Right forelimb (tissue), 1 donor: ENCODE measurements around the gene OFD1.

Experiments used
- DNase-seq: peaks from one replicate; pipeline ENCODE4 v3.0.0-alpha.2; 2018

Gene OFD1, protein sequence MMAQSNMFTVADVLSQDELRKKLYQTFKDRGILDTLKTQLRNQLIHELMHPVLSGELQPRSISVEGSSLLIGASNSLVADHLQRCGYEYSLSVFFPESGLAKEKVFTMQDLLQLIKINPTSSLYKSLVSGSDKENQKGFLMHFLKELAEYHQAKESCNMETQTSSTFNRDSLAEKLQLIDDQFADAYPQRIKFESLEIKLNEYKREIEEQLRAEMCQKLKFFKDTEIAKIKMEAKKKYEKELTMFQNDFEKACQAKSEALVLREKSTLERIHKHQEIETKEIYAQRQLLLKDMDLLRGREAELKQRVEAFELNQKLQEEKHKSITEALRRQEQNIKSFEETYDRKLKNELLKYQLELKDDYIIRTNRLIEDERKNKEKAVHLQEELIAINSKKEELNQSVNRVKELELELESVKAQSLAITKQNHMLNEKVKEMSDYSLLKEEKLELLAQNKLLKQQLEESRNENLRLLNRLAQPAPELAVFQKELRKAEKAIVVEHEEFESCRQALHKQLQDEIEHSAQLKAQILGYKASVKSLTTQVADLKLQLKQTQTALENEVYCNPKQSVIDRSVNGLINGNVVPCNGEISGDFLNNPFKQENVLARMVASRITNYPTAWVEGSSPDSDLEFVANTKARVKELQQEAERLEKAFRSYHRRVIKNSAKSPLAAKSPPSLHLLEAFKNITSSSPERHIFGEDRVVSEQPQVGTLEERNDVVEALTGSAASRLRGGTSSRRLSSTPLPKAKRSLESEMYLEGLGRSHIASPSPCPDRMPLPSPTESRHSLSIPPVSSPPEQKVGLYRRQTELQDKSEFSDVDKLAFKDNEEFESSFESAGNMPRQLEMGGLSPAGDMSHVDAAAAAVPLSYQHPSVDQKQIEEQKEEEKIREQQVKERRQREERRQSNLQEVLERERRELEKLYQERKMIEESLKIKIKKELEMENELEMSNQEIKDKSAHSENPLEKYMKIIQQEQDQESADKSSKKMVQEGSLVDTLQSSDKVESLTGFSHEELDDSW

DNA sequence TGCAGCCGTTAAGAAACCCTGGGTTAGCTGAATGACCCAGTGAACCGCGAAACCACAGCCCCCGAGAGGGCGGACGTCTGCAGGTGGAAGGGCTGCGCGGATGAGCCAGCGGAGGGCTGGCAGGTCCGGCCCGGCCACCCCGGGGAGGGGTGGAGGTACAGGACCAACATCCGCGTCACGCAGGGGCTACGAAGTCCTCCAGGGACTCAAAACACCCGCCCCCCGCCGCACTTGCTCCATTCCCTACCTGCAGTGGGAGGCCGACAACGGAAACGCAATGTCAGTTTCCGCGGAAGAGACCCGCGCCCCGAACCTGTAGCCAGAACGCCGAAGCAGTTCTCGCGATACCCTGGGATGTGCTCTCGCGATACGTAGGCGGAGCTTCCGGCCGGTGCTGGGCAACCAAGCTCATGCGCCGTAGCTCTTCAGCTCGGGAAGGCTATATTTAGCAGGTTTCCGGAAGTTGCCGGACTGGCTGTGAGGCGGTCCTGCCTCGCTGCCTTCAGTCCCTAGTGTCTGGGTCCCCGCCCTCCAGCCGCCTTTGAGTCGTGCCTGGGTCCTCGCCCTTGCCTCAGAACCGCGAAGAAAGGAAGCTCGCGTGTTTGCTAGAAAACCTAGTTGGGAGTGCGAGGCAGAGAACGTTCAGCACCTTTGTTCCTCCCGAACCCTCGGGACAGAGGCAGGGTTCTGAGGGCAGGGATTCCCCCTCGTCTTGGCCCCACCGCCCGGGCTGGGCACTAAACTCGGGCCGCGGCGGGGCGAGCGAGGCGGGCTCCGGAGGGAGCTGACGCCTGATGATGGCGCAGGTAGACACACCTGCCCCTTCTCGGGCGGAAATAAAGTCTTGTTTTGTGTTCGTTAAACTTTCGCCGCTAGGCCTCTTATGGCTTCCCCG is at the start of gene OFD1, which contains the start of gene TRAPPC2:
TSS of gene OFD1 (plus strand) at position 471 of the 895 bp plus-strand sequence. CDS start at position 795, 324 bp downstream.
TSS of gene TRAPPC2 (minus strand) at position 343 of the 895 bp plus-strand sequence. CDS start 14,657 bp downstream, outside the sequence.
- DNase-seq = peak; percentile 86

DNA sequence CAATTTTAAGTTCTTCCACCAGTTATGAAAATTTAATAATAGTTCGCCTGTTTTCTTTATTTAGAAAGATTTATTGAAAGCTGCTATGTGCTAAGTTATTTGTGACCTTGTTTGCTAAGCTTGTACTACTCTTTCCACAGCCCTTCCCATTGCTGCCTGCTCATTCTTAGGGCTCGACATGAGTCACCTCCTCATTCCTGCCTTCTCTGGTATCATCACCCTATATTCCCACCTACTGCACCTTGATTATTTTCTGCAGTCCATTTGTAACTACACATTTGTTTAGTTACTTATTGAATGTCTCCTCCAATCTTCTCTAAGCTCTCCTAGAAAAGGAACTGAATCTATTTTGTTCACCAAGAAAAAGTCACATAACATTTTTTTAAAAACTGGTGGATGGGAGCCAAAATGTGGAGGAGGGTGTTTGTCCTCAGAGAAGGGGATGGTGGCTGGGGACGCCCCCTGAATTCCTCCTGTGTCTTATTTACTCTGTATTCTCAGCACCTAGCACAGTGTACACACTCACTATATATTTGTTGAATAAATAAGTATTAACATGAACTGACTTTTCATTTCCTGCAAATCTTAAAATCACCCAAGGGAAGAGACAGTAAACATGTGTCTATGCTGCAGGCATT is 49.3 kb upstream of the OFD1 start:
- DNase-seq = no peak

DNA sequence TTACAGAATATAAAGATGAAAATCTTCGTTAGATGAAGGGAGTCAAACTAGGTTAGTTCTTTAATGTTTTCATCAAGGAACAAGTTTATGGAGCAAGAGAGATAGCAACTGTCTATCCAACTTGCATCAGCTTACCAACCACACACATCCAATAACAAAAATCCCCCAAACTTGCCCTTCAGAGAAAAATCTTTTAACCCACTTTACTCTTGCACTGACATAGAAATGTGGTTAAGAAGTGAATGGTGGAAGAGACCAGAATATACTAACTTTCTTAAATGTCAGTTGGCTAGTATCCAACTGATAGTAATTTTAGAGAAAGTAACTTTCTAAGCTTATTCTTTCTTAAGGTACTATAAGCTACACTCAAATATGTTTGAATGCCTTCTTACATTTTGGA is 47.3 kb upstream of the OFD1 start:
- DNase-seq = no peak

DNA sequence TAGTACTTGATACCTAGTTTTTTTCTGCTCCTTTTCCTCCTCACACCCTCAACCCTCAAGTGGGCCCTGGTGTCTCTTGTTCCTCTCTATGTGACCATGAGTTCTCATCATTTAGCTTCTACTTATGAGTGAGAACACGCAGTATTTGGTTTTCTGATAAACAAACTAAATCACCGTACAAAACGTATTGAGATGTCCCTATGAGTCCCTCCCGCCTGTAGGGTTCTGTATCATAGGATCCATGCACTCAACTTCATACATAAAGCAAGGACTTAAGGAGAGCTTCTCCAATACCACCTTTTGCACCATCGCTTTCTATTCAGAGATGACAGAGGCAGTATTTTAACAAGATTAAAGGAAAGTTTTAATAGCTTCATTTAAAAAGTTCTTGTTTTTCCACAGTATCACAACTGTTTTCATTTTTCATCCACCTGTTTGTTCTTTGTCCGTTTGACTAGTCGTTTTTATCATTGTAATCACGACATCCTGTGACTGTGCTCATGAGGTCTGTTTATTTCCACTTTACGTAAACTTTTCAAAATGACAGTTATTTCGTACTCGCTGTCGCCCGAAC is 46.1 kb upstream of the OFD1 start:
- DNase-seq = no peak

DNA sequence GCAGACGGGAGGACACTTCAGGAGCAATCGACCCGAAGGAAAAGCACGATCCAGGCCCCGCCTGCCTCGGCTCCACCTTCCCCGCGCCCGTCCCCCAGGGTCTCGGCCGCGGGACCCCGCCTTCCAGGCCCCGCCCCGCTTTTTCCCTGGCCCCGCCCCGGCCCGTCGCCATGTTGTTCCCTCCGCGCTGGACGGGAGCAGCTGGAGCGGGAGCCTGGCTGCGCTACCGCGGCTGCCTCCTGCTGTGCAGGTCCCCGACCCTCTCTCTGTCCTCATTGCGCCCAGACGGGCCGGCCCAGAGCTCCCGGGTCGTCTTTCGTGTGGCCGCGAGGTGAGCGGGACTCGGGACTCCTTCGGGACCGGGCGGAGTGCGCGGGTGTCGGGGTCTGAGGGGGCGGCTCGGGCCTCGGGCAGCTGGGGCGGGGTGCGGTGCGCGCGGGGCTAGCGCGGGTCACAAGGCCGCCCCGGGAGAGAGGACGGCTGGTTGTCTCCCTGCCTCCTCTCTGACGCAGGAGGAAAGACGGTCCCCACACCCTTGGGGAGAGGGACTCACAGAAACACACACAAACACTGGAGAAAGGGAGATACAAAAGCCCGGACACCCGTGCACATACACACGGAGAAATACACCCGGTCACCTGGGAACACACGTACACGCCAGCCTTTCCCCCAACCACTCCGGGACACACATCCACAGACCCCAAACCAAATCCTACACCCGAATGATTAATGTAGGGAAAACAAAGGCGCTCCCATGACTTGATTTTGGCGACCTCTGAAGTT is 45.4 kb upstream of the OFD1 start, which contains the start of gene RAB9A:
TSS of gene RAB9A (plus strand) at position 171 of the 783 bp plus-strand sequence. CDS start 19,619 bp downstream, outside the sequence.
- peak; percentile 92 for DNase-seq

DNA sequence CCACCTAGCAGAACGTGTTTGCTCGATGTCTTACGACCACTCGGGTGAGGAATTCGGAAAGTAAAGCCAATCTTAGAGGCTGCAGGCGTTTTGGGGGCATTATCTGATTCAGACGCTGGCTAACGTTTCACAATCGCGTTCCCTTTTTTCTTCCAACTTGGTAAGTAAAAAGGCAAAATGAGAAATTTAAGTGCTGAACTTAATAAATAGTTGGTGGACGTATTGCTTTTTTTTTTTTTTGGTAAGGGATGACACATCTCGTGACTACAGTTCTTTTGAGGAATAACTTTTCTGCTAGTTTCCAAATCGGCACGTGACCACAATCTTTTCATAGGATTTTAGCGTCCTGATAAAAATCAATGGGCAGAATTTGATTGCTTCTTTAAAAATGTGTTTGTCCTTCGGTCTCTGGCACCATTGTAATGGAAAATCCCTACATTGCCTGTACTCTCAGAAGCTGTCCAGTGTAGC is 44.8 kb upstream of the OFD1 start:
- no peak for DNase-seq

DNA sequence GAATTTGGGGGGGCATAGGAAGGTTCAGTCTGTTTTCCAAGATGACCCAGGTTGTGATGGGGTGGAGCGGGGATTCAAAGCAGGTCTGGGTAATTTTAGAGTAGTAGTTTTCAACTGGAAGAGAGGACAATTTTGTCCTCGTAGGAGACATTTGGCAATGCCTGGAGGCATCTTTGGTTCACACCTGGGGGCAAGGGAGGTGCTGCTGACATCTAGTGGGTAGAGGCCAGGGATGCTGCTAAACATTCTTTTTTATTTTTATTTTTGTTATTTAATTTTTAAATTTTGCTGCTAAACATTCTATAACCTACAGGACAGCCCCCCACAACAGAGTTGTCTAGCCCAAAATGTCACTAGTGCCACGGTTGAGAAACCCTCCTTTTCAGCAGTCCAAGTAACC is 43.7 kb upstream of the OFD1 start:
- no peak for DNase-seq

DNA sequence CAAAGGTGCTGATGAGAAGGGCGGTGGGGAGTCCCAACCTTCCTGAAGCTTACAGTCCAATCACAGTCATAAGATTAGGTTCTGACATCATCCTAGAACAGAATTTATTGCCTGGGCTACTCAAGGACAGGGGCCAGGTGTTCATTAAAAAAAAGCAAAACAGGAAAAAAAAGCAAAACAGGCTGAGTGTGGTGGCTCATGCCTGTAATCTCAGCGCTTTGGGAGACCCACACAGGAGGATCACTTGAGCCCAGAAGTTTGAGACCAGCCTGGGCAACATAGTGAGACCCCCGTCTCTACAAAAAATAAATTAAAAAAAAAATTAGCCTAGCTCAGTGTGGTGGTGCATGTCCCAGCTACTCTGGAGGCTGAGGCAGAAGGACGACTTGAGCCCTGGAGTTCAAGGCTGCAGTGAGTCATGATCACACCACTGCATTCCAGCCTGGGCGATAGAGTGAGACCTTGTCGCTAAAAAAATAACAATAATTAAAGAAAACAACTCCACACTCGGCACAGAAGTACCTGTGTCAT is 42.6 kb upstream of the OFD1 start:
- DNase-seq = no peak

DNA sequence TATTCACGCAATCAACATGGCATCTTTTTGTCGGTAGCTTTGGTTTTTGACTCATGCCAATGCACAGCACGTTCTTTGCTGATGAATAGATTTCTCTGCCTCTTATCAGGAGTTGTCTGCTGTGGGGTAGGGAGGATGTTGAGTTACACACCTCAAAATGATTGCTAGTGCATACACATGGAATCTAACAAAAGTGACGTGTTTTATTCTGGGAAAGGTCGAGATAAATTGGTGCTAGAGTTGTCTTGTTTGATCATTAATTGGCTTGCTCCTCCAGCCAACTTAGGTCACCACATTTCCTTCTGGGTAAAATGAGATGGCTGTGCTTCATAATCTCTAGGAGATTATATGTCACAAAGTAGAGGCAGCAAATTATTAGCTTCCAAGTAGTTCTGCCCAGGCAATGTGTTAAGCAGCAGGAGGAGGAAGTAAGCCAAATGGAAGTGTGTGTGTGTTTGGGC is 41.7 kb upstream of the OFD1 start:
- no peak for DNase-seq

DNA sequence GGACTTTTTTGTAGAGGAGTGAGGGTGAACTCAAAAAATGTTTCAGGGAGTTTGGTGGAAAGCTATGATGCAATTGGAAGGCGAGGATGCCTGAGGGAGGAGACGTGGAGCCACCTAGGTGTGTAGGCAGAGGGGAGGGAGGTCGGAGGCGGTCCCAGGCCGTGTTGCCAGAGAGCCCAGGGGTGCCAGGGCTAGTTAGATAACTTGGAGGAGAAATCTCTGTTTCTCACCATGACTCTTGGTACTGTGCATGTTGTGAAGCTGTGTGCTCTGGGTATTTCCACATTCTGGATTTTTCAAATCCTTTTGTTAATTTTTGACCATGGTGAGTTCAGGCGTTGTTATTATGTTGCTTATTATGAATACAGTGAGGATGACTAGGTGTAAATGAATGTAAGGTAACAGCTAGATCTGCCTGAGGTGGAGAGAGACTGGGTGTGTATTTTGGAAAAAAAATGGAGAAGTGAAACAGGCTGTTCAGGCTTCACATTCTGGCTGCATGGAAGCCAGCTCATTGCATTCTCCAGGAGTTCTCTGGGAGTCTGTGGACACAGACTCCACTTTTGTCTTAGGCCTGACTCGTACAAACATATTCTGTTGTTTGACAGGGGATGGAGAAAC is 41.1 kb upstream of the OFD1 start:
- DNase-seq = no peak

DNA sequence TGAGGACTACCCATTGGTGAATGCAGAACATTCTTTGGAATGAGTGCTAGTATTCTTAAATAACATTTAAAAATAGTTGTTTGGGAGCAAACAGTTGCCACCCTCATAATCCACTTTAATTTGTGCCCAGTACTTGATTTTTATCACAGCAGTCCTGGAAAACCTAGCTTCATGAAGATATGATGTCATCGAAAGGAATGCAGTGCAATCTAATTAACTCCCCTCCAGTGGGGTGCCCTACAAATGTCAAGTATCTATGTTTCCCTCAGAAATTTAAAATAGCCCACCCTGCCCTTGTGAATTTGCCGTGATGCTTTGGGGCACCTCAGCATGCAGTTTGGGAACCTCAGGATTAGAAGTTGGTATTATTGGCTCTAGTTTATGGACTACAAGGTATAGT is 40.2 kb upstream of the OFD1 start:
- no peak for DNase-seq

DNA sequence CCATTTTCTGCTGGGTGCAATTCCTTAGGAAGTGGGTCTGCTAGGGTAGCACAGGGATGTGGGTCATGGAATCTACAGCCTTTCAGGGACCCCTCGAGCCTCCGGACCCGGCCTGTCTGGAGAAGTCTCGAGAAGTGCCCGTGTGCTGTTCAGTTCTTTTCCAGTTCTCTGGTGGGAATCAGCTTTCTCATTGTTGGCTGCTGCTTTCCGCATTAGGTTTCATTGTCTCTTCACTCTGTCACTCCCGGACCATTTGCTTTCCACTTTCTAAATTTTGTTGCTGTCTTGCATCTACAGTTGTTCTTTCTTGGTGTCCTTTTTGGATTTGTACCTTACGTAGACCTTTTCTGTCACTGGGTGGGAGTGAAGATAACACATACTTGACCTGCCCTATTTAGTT is 39.6 kb upstream of the OFD1 start:
- DNase-seq = no peak

DNA sequence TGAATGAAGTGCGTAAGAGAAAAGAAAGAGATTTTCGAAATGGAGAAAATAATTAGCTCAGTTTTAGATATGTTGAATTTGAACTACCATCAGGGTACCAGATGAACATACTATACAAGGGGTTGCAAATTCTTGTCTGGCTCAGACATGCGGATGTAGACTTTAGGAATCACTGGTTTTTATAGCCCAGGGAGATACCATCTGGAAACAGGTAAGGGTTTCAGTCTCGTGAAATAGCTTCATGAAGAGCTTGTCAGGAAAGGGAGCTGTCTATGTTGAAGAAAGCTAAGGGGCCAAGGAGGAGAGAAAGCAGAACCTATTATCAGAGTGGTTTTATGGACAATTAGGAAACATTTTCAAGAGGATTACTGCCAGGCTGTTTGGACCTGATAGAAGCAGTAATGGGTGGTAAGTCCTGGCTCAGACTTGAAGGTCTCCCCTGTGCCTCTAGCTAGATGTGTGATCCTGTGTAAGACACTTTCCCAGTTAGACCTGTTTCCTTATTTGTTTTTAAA is 38.9 kb upstream of the OFD1 start:
- no peak for DNase-seq

DNA sequence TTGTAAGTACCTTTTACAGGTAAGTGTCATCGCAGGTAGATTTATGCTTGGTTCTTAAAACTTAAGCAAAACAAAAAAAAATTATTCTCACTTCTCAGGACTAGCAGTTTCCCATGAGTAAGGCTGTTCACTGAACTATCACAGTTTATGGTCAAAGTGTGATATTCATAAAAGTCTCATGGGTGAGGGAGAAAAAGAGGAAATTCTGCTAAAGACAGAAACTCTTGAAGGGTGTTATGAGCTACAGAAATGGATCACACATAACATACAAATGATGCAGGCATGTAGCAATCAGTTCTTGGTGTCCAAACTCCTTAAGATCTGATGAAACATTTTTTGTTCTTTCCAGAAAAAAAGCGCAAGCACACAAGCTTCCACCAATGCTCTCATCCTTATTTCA is 37.1 kb upstream of the OFD1 start:
- no peak for DNase-seq

DNA sequence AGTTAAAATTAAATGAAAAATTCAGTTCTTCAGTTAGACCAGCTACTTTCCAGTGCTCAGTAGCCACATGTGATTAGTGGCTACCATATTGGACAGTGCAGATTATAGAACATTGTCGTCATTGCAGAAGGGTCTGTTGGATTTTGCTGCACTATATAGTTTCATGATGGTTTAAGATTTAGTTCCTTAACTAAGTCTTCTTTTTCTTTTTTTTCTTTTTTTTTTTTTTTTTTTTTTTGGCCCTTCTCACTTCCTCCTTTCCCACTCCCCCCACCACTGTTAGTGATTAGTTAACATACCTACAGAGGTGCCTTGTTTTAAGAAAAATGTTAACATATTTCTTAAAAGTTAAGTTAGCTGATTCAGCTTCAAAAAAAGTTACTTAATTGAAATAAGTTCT is 36.6 kb upstream of the OFD1 start:
- DNase-seq = no peak

DNA sequence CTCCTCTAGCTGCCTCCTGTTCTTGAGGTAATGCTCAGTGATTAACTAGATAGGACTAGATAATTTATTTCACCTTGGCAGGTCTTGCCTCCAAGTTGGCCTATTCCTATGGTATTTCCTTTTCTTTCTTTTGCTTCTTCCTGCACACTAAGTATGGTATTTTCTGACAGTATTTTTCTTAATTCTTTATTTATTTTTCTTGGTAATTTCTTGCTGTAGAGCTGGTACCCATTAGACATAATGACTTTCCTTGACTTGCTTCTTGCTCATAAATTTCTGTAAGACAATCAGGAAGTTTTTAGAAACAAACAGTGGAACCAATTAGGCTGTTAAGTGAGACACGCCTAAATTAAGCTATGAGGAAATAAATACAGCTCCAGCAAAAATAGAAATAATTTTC is 36.1 kb upstream of the OFD1 start:
- DNase-seq = no peak

DNA sequence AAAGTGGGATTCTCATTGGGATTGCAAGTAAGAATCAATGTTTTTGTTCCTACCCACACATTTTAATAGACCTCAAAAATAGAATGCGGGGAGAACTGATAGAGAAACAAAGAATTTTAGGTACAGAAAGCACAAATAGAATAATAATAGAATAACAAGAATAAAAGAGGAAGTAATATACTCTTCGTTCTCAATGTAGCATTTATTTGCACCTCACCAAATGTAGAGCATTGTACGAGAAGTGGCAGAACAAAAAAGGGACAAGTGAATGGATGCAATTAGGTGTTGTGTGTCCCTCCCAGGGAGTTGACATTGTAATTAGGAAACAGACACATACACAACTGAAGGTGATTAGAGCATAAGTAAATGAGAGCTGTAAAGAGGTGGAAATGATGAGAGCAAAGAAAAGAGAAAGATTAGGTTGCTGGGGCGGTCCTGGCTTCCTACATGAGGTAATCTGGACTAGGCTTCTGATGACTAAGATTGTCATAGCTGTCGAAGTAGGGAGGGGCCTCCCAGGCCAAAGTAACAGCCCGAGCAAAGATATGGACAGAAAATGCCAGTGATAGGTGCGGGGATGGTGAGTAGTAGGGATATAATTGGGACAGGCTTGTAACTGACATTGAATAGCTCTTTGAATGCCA is 35.2 kb upstream of the OFD1 start:
- DNase-seq = no peak

DNA sequence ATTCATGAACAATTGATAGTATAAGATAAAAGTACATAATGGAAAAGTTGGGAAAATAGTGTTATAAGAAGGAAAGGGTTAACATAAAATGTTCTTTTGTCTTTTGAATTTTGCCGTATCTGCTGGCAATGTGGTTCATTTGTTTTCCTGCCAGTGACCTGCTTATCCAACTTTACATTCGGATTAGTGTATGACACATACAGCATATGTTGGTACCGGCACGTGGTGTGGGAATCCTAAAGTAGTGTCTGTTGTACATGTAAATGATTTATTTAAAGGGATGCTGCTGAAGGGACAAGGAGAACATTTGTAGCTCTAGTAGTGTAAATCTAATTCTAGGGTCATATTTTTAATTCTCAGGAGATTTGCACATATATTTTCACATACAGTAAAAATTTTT is 34.2 kb upstream of the OFD1 start:
- no peak for DNase-seq
